K562 (cell line): Measurements from ENCODE around the gene NPAS3. TPM values are rescaled to one million over a fixed set of nuclear protein-coding genes. Genes with fewer than 3 reads are reported as not detected.
A peak's percentile ranks its signal among the peaks of the same experiment; 100 is the strongest.

Experiments used
- ATAC-seq: fragments of 200-7000 bp; cut with Tn5 transposase; 3 replicates; pipeline ENCODE4 v1.9.1; 2020; ENCODE audit warnings: moderate library complexity
- BruUV-seq: library from RNA; stranded (reverse); fragments of 400-500 nt; replicated peaks from 2 replicates; lab custom pipeline; 2021; lab: Mats Ljungman, UMichigan
- CTCF ChIA-PET: fragments of 300-600 bp; formaldehyde crosslinking; extraction: SDS; loops from one replicate; lab custom pipeline; 2021; ENCODE audit warnings: low intra/inter-chr PET ratio; lab: Yijun Ruan, JAX
- POLR2A ChIA-PET: fragments of 300-600, 350-650 bp; sonication (Branson Sonifier 250); formaldehyde crosslinking; extraction: SDS; loops from one replicate; lab custom pipeline; 2021; ENCODE audit warnings: antibody characterized with exemption, inconsistent platforms; lab: Yijun Ruan, JAX
- DNase-seq, 4 experiments: peaks; one replicate each; pipeline versions ENCODE4 v3.0.0 to v3.0.0-alpha.2; 2011 to 2018; ENCODE audit warnings: low spot score in 3 of 4, mixed read lengths in 3 of 4; ENCODE audit errors: extremely low read depth in 1 of 4
- FAIRE-seq: peaks from 2 replicates; lab custom pipeline; 2011; peaks lifted over from hg19 to GRCh38; lab: Jason Lieb, UNC
- H2AFZ ChIP-seq: 2 replicates; pipeline ENCODE4 v1.6.0; 2011; ENCODE audit warnings: low read depth, low read length, control low read depth, inconsistent platforms
- H3K27ac ChIP-seq: fragments of 200-600 bp; 3 replicates; pipeline ENCODE4 v1.8.0; 2011; ENCODE audit warnings: low read depth, mild to moderate bottlenecking, control low read depth, inconsistent platforms, low read length, moderate library complexity, mixed read lengths; ENCODE audit errors: extremely low read depth
- H3K27me3 ChIP-seq, 2 experiments: fragments of 300-600 bp in 1 of 2; 2 replicates in 1 of 2; 3 replicates in 1 of 2; pipeline versions ENCODE4 v1.6.0 to v1.8.0; 2011; ENCODE audit warnings: inconsistent platforms in 2 of 2, low read length in 2 of 2, mild to moderate bottlenecking in 1 of 2, mixed read lengths in 1 of 2, moderate library complexity in 1 of 2; ENCODE audit not compliant: control insufficient read depth in 2 of 2, insufficient read depth in 2 of 2
- H3K36me3 ChIP-seq: fragments of 300-600 bp; 3 replicates; pipeline ENCODE4 v1.8.0; 2011; ENCODE audit warnings: mild to moderate bottlenecking, low read length, inconsistent platforms; ENCODE audit not compliant: control insufficient read depth, insufficient read depth
- H3K4me1 ChIP-seq, 2 experiments: fragments of 200-600 bp in 1 of 2; replicated peaks in 1 of 2; 2 replicates in 1 of 2; 3 replicates in 1 of 2; pipeline versions ENCODE4 v1.5.1 to v1.8.0; 2011; ENCODE audit warnings: inconsistent platforms in 2 of 2, low read length in 2 of 2, mild to moderate bottlenecking in 1 of 2, mixed read lengths in 1 of 2, moderate library complexity in 1 of 2; ENCODE audit not compliant: control insufficient read depth in 2 of 2, insufficient read depth in 2 of 2
- H3K4me2 ChIP-seq: 2 replicates; pipeline ENCODE4 v1.6.1; 2011; ENCODE audit warnings: low read length, control low read depth, inconsistent platforms, mixed read lengths; ENCODE audit not compliant: insufficient read depth
- H3K4me3 ChIP-seq: fragments of 200-600 bp; sonication (generic), shearing (Covaris generic); 2 replicates; pipeline ENCODE4 v1.5.1; 2016; ENCODE audit warnings: control low read depth, inconsistent platforms
- H3K79me2 ChIP-seq: fragments of 200-600 bp; 3 replicates; pipeline ENCODE4 v1.8.0; 2011; ENCODE audit warnings: low read length, inconsistent platforms; ENCODE audit not compliant: control insufficient read depth, insufficient read depth
- H3K9ac ChIP-seq, 2 experiments: 2 replicates each; pipeline versions ENCODE4 v1.6.0 to v1.6.1; 2011; ENCODE audit warnings: low read depth in 2 of 2, low read length in 2 of 2, control low read depth in 1 of 2, inconsistent platforms in 1 of 2, mild to moderate bottlenecking in 1 of 2, mixed read lengths in 1 of 2; ENCODE audit not compliant: insufficient read depth in 1 of 2
- H3K9me1 ChIP-seq: one replicate; pipeline ENCODE4 v1.6.0; 2011; ENCODE audit warnings: inconsistent platforms, mild to moderate bottlenecking, low read length, moderate library complexity; ENCODE audit not compliant: control insufficient read depth, insufficient read depth
- H3K9me3 ChIP-seq: replicated peaks from 2 replicates; pipeline ENCODE4 v1.5.1; 2011; ENCODE audit warnings: low read depth, low read length, inconsistent platforms; ENCODE audit not compliant: control insufficient read depth, insufficient read depth
- H4K20me1 ChIP-seq: replicated peaks from 2 replicates; pipeline ENCODE4 v1.6.1; 2011; ENCODE audit warnings: low read length, inconsistent platforms, mixed read lengths; ENCODE audit not compliant: control insufficient read depth, insufficient read depth
- ARHGAP35 ChIP-seq: fragments of 450-650 bp; IDR thresholded peaks from 2 replicates; pipeline ENCODE4 v1.6.1; 2018; ENCODE audit not compliant: partially characterized antibody
- BDP1 ChIP-seq: IDR thresholded peaks from 3 replicates; pipeline ENCODE4 v1.6.1; 2011; ENCODE audit not compliant: insufficient read length, insufficient read depth
- NFXL1 ChIP-seq: fragments of 450-650 bp; formaldehyde crosslinking; IDR thresholded peaks from 2 replicates; pipeline ENCODE4 v1.4.0; 2021; ENCODE audit warnings: mild to moderate bottlenecking
- SNRNP70 ChIP-seq: fragments of 200-400 bp; formaldehyde crosslinking; optimal IDR thresholded peaks from 2 replicates; pipeline ENCODE3; 2017; ENCODE audit warnings: low read depth, low read length
- SPI1 ChIP-seq: IDR thresholded peaks from 2 replicates; pipeline ENCODE4 v1.6.1; 2011; ENCODE audit warnings: low read depth, low read length, control low read depth, borderline replicate concordance
- TCFL5 ChIP-seq: fragments of 250-450 bp; sonication (Bioruptor Pico); conservative IDR thresholded peaks from 2 replicates; pipeline ENCODE4 v1.6.1; 2021; ENCODE audit warnings: mild to moderate bottlenecking, moderate library complexity, matching md5 sums
- ZNF780A ChIP-seq: fragments of 250-450 bp; sonication (Bioruptor Pico); IDR thresholded peaks from 2 replicates; pipeline ENCODE4 v1.5.0; 2021; ENCODE audit warnings: mild to moderate bottlenecking
- ZSCAN29 ChIP-seq: fragments of 450-650 bp; IDR thresholded peaks from 2 replicates; pipeline ENCODE4 v1.6.1; 2017
- WGBS: fragments of 100-300 bp; shearing (Covaris generic); methylation state at CpG from one replicate; pipeline ENCODE4 v1.1.6; 2016; ENCODE audit warnings: low coverage, mixed read lengths; ENCODE audit not compliant: insufficient coverage; ENCODE audit errors: missing lambda C conversion rate; 5-methylcytosine and 5-hydroxymethylcytosine counted together
- in situ Hi-C: fragments of 300-500 bp; cut with MboI; formaldehyde crosslinking; loops from 4 replicates; pipeline ENCODE4 v1.15.0; 2018; ENCODE audit warnings: inconsistent platforms, mixed read lengths
- intact Hi-C: fragments of 100-400 bp; cut with micrococcal nuclease; formaldehyde crosslinking; loops from 2 replicates; pipeline ENCODE4 v1.14.2; 2022
- polyA plus RNA-seq, 8 experiments: library from polyadenylated mRNA; depleted of rRNA in 4 of 8; stranded (reverse) in 5 of 8; unstranded in 3 of 8; fragments of >200 nt; fragmentation: Nextera tagmentation in 2 of 8; fragmentation: Illumina TruSeq in 1 of 8; extraction: Ambion mirVana in 2 of 8; extraction: Trizol in 1 of 8; gene quantifications; 2 replicates each; pipeline versions ENCODE4 v1.2.1 to v1.2.3, GENCODE V29; 2011 to 2014; ENCODE audit warnings: inconsistent platforms in 1 of 8, missing spikeins in 1 of 8
- total RNA-seq, 7 experiments: library from RNA; depleted of rRNA in 6 of 7; stranded (reverse); fragments of >200 nt in 6 of 7; fragmentation: Illumina TruSeq in 2 of 7; extraction: Trizol in 2 of 7; gene quantifications; 2 replicates each; pipeline versions ENCODE4 v1.2.1 to v1.2.3, GENCODE V29; 2011 to 2021; ENCODE audit warnings: low replicate concordance in 1 of 7
- TF ChIP-seq, protein P1 (sequence below): fragments of 450-650 bp; formaldehyde crosslinking; IDR thresholded peaks from 2 replicates; pipeline ENCODE4 v1.4.0; 2020; ENCODE audit warnings: mild to moderate bottlenecking

The NPAS3 gene
- total and polyA plus RNA-seq, 9 of the 15 experiments (the other 6 are each of a cell fraction or from before 2014, with no cell fraction given), result 0.04 TPM; not detected in 8

DNA sequence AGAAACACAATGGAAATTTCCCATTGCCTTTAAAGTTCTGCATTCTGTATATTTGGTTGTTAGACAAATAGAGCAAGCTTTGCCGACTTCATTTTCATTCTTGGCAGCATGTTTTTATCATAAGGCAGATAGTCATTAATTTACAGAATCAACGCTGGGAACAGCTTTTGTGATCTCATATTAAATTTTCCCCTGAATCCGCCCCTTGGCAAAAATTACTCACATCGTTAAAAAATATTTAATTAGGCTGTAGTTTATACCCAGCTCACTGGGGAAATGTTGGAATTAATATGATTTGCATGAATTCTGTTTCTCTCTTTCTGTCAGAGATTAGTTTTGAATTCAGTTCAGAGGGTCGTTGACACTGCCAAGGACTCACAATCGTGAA, 714.6 kb downstream of the NPAS3 start (continued):
- no peak for TF ChIP-seq SNRNP70

DNA sequence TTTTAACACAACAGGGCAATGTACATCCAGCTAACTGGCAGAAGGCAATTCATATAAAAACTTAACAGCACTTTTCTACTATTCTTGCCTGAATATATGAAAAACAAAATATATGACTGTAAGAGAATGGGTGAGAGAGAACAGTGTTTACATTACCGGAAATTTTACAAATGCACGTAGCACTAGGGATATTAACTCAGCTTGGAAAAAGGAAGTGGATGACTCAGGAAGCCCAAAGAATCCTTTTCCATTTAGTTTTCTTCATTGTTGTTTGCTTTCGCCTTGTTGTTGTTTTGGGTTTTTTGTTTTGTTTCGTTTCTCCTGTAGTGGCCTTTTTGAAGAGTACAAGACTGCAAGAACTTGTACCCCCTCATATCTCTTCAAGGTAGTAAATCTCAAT, 716.7 kb downstream of the NPAS3 start:
- Histone ChIP-seq H3K4me1 (peaks cover 0 to 9% of the 10 kb centered on the region in 2 experiments; a peak in 2 of 5 replicates), H3K36me3 (no peaks in the 10 kb centered on the region), H3K27me3 (no peaks in the 10 kb centered on the region), H3K79me2 (no peaks in the 10 kb centered on the region), H2AFZ (no peak overlapping the region), H3K4me3 (no peak overlapping the region), H3K27ac (no peak overlapping the region), H3K4me2 (no peak overlapping the region), H3K9me3 (no peaks in the 10 kb centered on the region), H3K9ac (no peak overlapping the region), H3K9me1 (no peaks in the 10 kb centered on the region), H4K20me1 (no peaks in the 10 kb centered on the region)
- no peak for ATAC-seq
- no TSS peak for BruUV-seq
- DNase-seq, result no peak
- WGBS, result 14% methylated on average over 4 of the region's 4 CpGs
- in situ Hi-C loops (no loop called here), intact Hi-C loops (no loop called here)
- POLR2A ChIA-PET, result no interaction called here
- no peak for FAIRE-seq
- CTCF ChIA-PET, result no interaction called here
- TF ChIP-seq, protein P1, sequence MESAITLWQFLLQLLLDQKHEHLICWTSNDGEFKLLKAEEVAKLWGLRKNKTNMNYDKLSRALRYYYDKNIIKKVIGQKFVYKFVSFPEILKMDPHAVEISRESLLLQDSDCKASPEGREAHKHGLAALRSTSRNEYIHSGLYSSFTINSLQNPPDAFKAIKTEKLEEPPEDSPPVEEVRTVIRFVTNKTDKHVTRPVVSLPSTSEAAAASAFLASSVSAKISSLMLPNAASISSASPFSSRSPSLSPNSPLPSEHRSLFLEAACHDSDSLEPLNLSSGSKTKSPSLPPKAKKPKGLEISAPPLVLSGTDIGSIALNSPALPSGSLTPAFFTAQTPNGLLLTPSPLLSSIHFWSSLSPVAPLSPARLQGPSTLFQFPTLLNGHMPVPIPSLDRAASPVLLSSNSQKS, result no peak
- TF ChIP-seq SPI1 (peak; percentile 44; the same call in 1 of the 2 replicates), BDP1 (no peak), ZSCAN29 (no peak), NFXL1 (no peak), ARHGAP35 (no peak), TCFL5 (CRISPR knock-in tag) (no peak), ZNF780A (CRISPR knock-in tag) (no peak)
